NCI-H2196 treated with DMSO at 0.1 percent for 48 hours (cell line): ENCODE results near the gene CASZ1.

ENCODE experiments used
- DNase-seq: peaks from one replicate; lab custom pipeline; 2025; ENCODE audit not compliant: unreplicated experiment; lab: John Stamatoyannopoulos, UW

The CASZ1 gene

DNA sequence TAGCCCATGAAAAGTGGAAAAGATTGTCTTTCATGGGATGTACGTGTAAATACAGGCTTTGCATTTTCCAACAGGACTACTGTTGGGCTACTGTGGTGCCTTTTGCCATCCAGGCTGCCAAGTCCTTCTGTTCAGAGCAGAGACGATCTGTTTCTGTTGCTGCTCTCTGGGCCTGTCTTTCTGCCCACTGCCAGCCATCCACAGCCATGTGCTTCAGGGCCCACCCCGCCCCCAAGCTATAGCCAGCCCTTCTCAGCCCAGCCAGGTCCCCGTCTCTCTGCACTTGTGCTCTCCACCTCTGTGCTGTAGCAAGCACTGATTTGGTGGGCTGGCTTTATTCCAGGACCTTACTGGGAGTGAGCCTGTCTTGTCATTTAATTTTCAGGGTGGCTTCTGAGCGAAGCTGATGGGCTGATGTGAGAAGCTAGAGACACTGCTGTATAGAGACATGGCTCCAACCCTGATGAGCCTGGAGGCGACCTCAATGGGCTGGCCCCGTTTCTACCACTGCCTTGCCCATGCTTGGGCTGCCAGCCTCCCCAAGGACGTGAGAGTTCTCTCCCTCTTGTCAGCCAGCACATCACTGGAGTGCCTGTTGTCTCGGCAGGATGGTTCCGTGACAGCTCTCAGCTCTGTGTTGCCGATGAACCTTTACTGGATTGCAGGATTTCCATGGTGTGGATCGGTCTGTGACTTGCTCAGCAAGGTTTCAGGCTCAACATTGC lies 183.8 kb downstream of the CASZ1 start:
- DNase-seq: no peak

DNA sequence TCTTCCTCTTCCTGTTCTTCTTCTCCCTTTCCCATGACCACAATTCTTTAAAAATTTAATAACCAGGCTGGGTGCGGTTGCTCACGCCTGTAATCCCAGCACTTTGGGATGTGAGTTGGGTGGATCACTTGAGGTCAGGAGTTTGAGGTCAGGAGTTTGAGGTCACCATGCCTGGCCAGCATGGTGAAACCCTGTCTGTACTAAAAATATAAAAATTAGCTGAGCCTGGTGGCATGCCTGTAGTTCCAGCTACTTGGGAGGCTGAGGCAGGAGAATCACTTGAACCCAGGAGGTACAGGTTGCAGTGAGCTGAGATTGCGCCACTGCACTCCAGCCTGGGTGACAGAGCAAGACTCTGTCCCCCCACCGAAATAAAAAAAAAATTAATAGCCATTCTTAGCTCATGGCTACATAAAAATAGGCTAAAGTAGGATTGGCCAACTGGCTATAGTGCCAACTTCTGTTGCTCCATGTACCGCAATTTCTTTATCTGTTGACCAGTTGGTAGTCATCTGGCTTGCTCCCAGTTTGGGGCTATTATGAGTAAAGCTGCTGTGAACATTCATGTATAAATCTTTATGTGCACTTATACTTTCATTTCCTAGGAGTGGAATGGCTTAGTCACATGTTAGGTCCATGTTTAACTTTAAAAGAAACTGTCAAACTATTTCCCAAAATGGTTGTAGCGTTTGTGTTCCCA lies 185.4 kb downstream of the CASZ1 start:
- DNase-seq: no peak

DNA sequence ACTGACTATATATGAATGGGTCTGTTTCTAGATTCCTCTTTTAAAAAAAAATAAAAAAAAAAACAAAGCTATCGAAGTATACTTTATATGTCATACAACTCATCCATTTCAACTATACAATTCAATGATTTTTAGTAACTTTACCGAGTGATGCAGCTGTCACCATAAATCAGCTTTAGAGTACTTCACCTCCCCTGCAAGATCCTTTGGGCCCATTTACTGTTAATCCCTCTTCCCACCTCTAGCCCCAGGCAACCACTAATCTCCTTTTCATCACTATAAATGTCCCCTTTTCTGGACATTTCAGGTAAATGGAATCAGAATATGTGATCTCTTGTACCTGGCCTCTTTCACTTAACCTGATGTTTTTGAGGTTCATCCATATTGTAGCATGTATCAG lies 187.8 kb downstream of the CASZ1 start:
- DNase-seq: no peak

DNA sequence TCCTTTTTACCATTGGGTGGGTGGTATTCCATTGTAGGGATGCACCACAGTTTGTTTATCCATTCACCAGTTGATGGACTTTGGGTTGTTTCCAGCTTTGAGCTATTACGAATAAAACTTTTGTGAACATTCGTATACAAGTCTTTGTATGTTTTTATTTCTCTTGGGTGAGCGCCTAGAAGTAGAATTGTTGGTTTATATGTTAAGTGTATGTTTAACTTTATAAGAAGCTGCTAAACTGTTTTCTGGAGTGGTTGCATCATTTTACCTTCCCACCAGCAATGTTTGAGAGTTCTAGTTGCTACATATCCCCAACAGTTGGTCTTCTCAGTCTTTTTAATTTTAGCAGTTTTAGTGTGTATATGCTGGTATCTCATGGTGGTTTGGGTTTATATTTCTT lies 189.2 kb downstream of the CASZ1 start:
- no peak for DNase-seq

DNA sequence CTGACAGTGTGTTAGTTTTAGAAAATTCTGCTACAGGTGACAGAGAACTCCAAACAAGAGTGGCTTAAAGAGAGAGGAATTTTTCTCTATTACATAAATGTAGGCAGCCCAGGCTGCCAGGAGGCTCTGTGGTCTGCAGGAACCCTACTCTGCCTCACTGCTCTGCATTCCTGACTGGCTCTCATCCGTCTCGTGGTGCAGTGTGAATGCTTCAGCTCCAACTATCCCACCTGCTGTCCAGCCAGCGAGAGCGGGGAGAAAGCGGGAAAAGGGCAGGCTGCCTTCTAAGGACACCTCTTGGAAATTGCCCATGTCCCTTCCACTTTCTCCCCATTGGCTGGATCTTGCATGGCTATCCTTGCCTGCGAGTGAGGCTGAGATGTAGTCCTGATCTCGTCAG lies 190.4 kb downstream of the CASZ1 start:
- no peak for DNase-seq

DNA sequence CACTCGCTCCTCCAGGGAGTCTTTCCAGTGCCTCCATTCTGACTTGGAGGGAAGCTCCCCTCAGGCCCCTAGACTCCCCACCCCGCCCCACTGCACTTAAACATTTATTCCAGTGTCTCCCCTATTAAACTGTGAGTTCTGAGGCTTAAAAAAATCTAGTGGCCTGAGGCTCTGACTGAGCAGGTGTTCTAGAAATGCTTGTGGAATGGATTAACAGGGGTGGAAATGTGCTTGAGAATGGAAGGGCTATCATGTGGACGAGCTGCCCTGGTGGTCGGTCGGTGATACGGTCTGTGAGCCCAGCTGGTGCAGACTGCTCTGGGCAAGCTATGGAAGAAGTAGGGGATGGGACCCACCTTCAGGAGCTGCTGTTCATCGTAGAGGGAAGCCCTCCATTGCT lies 191.5 kb downstream of the CASZ1 start:
- no peak for DNase-seq

DNA sequence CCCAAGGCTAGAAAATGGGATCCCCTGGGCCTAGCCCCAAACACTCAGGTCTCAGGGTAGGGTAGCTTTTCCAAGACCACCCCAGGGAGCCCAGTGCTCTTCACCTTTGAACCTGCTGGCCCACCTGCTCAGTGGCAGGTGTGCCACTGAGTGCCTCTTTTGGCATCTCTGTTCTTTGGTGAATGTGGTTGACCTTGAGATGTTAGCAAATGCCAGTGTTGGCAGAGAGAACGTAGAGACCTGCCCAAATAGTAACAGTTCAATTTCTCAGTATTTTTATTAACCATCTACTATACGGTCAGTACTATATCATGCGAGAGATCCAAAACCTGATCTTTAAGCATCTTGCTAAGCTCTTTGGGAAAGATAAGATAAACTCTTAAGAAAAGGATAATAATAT lies 193.5 kb downstream of the CASZ1 start:
- no peak for DNase-seq

DNA sequence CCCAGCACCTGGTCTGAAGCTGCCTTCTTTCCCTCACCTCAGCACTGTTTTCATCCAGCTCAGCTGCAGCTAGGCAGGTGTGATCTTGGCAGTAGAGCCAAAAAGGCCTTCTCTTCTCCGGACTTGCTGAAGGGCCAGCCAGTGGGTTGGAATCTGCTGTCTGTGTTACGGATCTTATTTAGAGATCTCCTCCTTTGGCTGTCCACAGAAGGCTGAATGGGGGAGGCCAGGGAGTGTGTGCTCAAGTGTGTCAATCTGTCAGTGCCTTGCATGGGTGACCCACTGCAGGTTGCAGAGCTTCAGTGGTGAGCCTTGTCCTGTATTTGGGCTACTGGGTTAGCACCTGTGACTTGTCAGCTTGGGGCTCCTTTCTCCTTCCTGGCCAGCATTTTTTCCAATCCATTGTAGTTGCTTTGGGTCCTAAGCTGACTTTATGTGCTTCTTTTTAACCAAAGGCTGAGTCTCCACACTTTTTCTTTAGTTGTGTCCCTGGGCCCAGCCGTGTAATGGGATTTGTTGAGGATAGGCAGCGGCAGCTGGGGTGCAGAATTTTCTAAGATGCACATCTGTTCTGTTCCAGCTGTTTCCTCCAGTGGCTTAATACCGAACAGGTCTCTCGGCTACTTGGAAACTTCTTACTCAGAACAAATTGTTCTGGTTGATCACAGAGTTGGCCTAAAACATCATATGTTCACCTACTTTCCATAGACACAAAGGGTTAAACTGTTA lies 194.9 kb downstream of the CASZ1 start:
- no peak for DNase-seq

DNA sequence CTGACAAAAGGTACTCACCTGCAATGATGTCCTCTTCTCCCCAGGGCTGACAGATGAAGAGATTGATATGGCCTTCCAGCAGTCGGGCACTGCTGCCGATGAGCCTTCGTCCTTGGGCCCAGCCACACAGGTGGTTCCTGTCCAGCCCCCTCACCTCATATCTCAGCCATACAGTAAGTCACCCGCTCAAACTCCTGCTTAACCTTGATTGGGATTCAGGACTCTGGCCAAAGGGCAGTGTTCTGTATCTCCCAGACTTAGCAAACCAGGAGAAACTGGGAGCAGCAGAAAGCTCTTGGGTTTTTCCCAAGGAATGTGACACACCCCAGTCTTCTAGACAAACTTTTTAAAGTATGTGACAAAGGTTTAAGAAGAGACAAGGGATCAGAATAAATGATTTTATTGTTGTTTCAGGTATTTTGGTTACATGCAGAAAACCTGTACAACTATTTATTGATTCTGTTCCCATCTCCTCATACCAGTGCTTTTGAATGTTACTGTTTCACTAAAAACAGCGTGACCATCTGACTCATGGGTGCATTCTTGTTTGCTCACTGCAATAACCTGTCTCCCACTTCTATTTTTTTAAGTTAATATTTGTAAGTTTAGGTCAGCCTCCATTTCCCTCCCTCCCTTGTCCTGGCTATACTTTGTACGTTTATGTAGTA lies 197.1 kb downstream of the CASZ1 start:
- DNase-seq: no peak

DNA sequence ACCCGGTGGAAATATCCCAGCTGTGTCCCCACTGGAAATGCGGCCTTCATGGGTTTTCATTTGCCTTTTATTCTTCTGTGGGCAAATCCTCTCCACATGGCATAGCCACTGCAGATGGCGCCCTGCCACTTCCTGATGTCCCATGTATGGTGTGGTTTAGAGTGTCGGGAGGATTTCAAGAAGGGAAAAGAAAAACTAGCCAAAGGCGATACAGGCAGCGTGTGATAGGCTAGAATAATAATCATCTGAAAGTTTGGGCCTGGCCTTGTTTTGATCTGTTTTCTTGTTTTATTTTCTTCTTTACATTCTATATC lies 198.1 kb downstream of the CASZ1 start:
- DNase-seq: no peak

DNA sequence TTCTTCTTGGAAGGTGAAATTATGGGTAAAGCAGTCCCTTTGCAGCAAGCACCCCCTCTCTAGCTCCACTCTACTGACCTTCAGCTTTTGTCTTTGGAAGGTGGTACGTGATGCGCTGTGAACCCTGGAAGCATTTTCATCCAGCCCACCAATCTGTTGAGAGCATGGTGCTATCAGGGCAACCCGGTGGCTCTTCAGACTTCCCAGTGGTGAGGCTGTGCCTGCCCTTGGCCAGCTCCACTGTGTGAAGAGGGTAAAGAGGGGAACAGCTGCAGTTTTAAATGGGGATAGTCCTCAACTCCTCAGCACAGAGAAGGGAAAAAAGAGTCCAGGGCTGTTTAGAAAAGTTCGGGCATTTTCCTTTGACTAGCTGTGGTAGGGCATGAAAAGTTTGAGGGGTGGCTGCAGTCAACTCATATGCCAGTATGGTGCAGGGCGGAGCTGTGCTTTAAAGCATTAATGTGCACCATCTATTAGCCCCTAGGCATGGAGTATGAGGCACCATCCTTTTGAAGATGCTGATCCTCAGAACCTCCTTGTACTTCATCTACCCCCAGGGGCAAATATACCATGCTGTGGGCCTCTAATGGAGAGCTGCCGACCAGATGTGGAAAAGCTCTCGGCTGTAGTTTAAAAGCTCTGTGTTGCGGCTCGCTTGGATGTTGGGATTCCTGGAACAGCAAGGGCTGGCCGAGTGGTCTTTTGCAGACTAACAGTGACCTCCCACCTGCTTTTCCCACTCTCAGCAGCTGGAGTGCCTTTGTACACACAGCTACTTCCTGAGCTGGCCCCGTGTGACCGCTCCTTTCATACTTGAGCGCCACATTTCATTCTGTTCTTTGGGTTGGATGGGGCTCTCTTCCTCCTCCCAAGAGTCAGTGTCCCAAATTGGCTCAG lies 198.7 kb downstream of the CASZ1 start:
- no peak for DNase-seq

DNA sequence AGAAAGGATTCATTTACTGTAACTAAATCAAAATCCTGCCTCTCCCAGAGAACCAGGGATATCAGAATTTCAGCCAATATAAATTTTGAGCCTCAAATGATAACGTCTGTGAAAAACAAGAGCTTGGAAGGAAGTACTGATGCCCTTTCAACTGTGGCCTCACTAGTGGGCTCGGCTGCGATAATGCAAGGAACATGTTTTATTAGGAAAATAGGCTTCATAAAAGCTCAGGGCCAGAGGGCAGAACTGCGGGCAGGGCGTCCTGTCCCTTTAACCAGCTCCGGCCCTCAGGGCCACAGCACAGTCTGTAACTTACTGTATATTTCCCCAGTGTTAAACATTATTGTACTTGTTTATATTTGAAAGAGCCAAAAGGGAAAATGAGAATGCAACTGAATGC lies 199.7 kb downstream of the CASZ1 start:
- DNase-seq: no peak

DNA sequence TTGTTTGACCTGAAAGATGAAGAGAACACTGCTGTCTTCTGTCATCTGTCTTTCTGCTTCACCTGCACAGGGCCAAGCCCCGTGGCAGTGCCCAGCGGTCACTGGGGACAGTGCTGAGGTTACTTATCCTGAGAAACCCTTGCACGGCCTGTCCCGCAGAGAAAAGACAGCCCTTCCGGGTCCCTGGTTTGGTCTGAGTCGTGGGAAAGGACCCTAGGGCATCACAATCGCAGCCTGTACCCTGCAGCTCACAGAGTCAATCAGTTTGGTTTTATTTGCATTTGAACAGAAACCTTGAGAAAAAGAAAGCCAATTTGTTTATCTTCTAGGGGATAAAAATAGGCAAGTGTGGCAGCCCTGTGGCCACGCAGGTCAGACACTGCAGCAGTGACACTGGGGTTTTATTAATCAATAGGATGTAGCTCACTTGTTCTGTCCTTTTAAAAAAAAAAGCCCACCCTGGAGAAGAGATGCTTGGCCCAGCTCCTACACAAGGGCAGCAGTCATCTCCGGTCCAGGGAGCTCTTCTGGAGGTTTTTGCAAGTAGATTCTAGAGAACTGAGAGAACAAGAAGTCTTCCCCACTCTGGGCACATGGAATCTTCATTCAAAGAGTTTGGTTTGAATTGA lies 201.7 kb downstream of the CASZ1 start:
- DNase-seq: no peak

DNA sequence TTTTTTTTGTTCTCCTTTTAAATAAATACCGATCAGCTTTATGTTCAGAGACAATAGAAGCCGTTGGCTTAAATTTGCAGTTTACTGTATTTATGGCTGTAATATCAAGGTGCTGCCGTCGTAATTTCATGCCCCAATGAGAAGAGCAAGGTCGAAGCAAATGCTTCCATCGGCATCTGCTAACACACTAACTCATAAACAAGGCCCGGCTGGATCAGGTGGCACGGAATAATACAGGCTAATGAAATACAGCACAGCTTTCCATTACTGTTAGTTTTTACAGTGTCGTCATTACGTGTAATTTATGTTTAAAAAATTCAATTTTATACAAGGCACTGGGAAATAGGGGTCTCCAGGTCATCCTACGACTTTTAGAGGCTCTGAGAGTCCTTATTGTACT lies 202.7 kb downstream of the CASZ1 start:
- no peak for DNase-seq

DNA sequence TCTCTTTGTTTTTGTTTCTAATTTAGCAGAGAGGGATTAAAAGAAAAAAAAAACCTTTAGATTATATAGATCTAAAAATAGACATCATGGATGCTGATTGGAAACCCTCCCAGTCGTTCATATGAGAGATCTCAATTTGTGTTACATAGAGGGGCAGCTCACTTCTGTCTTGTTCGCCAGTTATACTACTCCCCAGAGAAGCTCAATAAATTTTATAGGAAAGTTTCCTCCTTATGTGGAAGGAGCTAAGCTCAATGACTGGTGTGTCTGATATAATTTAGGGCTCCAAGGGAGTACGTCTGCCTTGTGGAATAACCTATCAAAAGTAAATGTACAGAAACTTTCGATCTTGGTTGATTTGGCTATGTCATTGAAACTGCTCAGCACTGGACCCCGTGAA lies 204.1 kb downstream of the CASZ1 start:
- no peak for DNase-seq

DNA sequence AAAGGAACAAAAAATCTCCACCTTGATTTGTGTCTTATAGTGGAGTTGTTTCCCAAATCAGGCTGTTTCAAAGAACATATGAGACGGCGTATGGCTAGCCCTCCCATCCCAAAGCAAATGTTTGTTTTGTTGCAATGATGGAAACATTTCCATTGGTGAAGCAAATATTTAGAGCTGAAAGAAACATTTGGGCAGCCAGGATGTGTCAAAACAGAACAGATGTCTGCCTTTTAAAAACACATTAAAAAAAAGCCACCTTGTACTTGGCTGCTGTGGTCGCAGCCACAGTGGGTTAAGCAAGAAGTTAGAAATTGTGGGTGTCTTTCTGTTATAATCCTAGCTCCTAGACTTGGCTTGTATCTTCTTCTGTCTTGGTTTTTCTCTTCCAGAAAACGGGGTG lies 205.4 kb downstream of the CASZ1 start:
- no peak for DNase-seq

DNA sequence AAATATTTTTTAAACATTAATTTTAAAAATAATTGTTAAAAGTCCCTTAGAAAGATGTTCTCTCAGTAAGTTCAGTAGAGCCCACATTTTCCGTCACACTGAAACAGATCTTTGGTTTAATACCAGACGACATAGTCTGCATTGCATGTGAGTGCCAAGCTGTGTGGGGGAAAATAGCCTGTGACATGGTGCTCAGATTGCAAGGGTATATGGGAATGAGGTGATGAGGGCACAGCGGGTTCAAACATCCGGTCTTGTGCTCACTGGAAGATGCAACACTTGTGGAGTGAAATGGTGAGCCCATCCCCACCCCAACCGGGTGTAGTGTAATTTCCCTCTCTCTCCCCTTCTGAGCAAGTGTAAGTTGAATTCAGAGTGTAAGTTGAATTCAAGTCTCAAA lies 207.4 kb downstream of the CASZ1 start:
- DNase-seq: no peak

DNA sequence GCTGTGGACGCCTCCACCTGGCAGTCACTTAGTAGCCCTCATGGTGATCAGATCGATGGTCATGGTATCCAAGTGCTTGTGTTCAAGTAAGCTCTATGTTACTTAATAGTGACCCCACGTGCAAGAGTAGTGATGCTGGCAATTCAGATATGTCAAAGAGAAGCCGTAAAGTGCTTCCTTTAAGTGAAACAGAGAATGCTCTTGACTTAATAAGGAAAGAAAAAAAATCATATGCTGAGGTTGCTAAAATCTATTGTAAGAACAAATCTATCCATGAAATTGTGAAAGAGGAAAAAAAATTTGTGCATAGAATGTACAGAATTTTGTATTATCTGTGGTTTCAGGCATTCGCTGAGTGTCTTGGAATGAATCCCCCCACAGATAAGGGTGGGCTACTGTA lies 207.8 kb downstream of the CASZ1 start:
- DNase-seq: no peak
